HepG2 (cell line): ENCODE data around the gene PTGES. TPM values are rescaled to one million over a fixed set of nuclear protein-coding genes. Genes with fewer than 3 reads are reported as not detected.

Source experiments
- ATAC-seq: fragments of 200-7000 bp; cut with Tn5 transposase; 3 replicates; pipeline ENCODE4 v1.9.1; 2020; ENCODE audit warnings: mild to moderate bottlenecking, moderate library complexity
- BruUV-seq: library from RNA; stranded (reverse); fragments of 400-500 nt; replicated peaks from 2 replicates; lab custom pipeline; 2021; lab: Mats Ljungman, UMichigan
- CTCF ChIA-PET: fragments of 300-600 bp; formaldehyde crosslinking; extraction: SDS; loops from one replicate; lab custom pipeline; 2021; ENCODE audit warnings: low total read pairs, inconsistent platforms, low intra/inter-chr PET ratio; lab: Yijun Ruan, JAX
- POLR2A ChIA-PET: fragments of 350-600 bp; sonication (Branson Sonifier 250); formaldehyde crosslinking; loops from one replicate; lab custom pipeline; 2020; ENCODE audit warnings: antibody characterized with exemption, inconsistent platforms; lab: Yijun Ruan, JAX
- DNase-seq: peaks from one replicate; pipeline ENCODE4 v3.0.0-alpha.2; 2015; ENCODE audit warnings: low spot score
- FAIRE-seq: peaks from 3 replicates; lab custom pipeline; 2011; peaks lifted over from hg19 to GRCh38; lab: Jason Lieb, UNC
- H2AFZ ChIP-seq: one replicate; pipeline ENCODE4 v1.6.1; 2011; ENCODE audit warnings: low read length, inconsistent platforms
- H3K27ac ChIP-seq: fragments of 300-600 bp; 3 replicates; pipeline ENCODE4 v1.8.0; 2011; ENCODE audit warnings: mixed run types, mild to moderate bottlenecking, mixed read lengths, low read length, inconsistent platforms; ENCODE audit not compliant: insufficient read depth; ENCODE audit errors: extremely low read length
- H3K27me3 ChIP-seq, 2 experiments: fragments of 200-600 bp in 1 of 2; 2 replicates in 1 of 2; 3 replicates in 1 of 2; pipeline versions ENCODE4 v1.6.0 to v1.8.0; 2011; ENCODE audit warnings: low read length in 2 of 2, mild to moderate bottlenecking in 2 of 2, moderate library complexity in 2 of 2, inconsistent platforms in 1 of 2; ENCODE audit not compliant: insufficient read depth in 2 of 2, control insufficient read depth in 1 of 2
- H3K36me3 ChIP-seq, 2 experiments: fragments of 200-600 bp in 1 of 2; replicated peaks in 1 of 2; 2 replicates in 1 of 2; 3 replicates in 1 of 2; pipeline versions ENCODE4 v1.5.1 to v1.8.0; 2011; ENCODE audit warnings: low read length in 2 of 2, inconsistent platforms in 1 of 2; ENCODE audit not compliant: insufficient read depth in 2 of 2, control insufficient read depth in 1 of 2
- H3K4me1 ChIP-seq: 2 replicates; pipeline ENCODE4 v1.5.1; 2012; ENCODE audit warnings: low read length, inconsistent platforms; ENCODE audit not compliant: insufficient read depth
- H3K4me2 ChIP-seq: 2 replicates; pipeline ENCODE4 v1.6.0; 2011; ENCODE audit warnings: low read depth, low read length, inconsistent platforms
- H3K4me3 ChIP-seq, 3 experiments: fragments of 200-600 bp in 1 of 3; sonication (generic), shearing (Covaris generic) in 1 of 3; replicated peaks in 1 of 3; 2 replicates each; pipeline ENCODE4 v1.5.1; 2011 to 2016; ENCODE audit warnings: low read length in 3 of 3, inconsistent platforms in 2 of 3, low read depth in 2 of 3, mild to moderate bottlenecking in 2 of 3, control low read depth in 1 of 3, mixed read lengths in 1 of 3; ENCODE audit not compliant: insufficient read depth in 1 of 3
- H3K79me2 ChIP-seq: one replicate; pipeline ENCODE4 v1.6.1; 2011; ENCODE audit warnings: low read length, inconsistent platforms; ENCODE audit not compliant: insufficient read depth
- H3K9ac ChIP-seq: 2 replicates; pipeline ENCODE4 v1.6.0; 2011; ENCODE audit warnings: mild to moderate bottlenecking, low read depth, low read length, inconsistent platforms; ENCODE audit not compliant: insufficient read depth
- H3K9me3 ChIP-seq: 2 replicates; pipeline ENCODE4 v1.5.1; 2012; ENCODE audit warnings: mild to moderate bottlenecking, low read length
- H4K20me1 ChIP-seq: 2 replicates; pipeline ENCODE4 v1.6.0; 2011; ENCODE audit warnings: inconsistent platforms, mild to moderate bottlenecking, low read length, moderate library complexity; ENCODE audit not compliant: insufficient read depth
- FOXA3 ChIP-seq: IDR thresholded peaks from 2 replicates; pipeline ENCODE4 v1.6.1; 2016; ENCODE audit warnings: missing genetic modification reagents, missing compliant biosample characterization
- GABPA ChIP-seq, 2 experiments: IDR thresholded peaks; 2 replicates each; pipeline ENCODE4 v1.6.1; 2011 to 2016; ENCODE audit warnings: low read depth in 2 of 2, low read length in 1 of 2, missing biosample characterization in 1 of 2, missing genetic modification characterization in 1 of 2
- RORA ChIP-seq: sonication (generic); formaldehyde crosslinking; IDR thresholded peaks from 2 replicates; pipeline ENCODE4 v1.5.0; 2020; ENCODE audit warnings: mild to moderate bottlenecking, missing genetic modification reagents, moderate library complexity
- SALL1 ChIP-seq: sonication (generic); formaldehyde crosslinking; IDR thresholded peaks from 2 replicates; pipeline ENCODE4 v1.8.0; 2022; ENCODE audit warnings: mild to moderate bottlenecking, missing genetic modification reagents
- ZNF121 ChIP-seq: sonication (generic); formaldehyde crosslinking; IDR thresholded peaks from 2 replicates; pipeline ENCODE4 v1.5.0; 2020; ENCODE audit warnings: mild to moderate bottlenecking, missing genetic modification reagents
- WGBS: methylation state at CpG from one replicate; pipeline ENCODE4 v1.1.6; 2017; ENCODE audit warnings: low lambda C conversion rate; 5-methylcytosine and 5-hydroxymethylcytosine counted together
- in situ Hi-C: cut with HindIII; loops from 2 replicates; pipeline ENCODE4 v1.10.0; 2017; ENCODE audit warnings: low pct_unique_long_range_greater_than_20kb; ENCODE audit not compliant: extremely low pct_ligation_motif_present
- intact Hi-C: fragments of 100-400 bp; cut with micrococcal nuclease; formaldehyde crosslinking; loops from one replicate; pipeline ENCODE4 v1.10.0; 2022; ENCODE audit not compliant: unreplicated experiment
- polyA plus RNA-seq, 8 experiments: library from polyadenylated mRNA; depleted of rRNA in 3 of 8; stranded (reverse) in 7 of 8; unstranded in 1 of 8; fragments of >200 nt; fragmentation: Illumina TruSeq in 4 of 8; extraction: Trizol in 4 of 8; gene quantifications; 2 replicates each; pipeline versions ENCODE4 v1.2.1 to v1.2.3, GENCODE V29; 2011 to 2016; ENCODE audit warnings: low read depth in 4 of 8, missing spikeins in 1 of 8, mixed read lengths in 1 of 8; ENCODE audit not compliant: insufficient read depth in 1 of 8
- total RNA-seq, 5 experiments: library from RNA; depleted of rRNA; stranded (reverse); fragments of >200 nt; fragmentation: Illumina TruSeq; extraction: Trizol; gene quantifications; 2 replicates each; pipeline ENCODE4 v1.2.3, GENCODE V29; 2016; ENCODE audit warnings: low read depth in 1 of 5
- TF ChIP-seq, protein P1 (sequence below): sonication (generic); formaldehyde crosslinking; IDR thresholded peaks from 2 replicates; pipeline ENCODE4 v1.5.0; 2020; ENCODE audit warnings: mild to moderate bottlenecking, missing genetic modification reagents
- TF ChIP-seq, protein P2 (sequence below): sonication (generic); formaldehyde crosslinking; IDR thresholded peaks from 2 replicates; pipeline ENCODE4 v1.5.0; 2020; ENCODE audit warnings: mild to moderate bottlenecking, low read depth, missing genetic modification reagents, borderline replicate concordance
- TF ChIP-seq, protein P3 (sequence below): sonication (generic); formaldehyde crosslinking; IDR thresholded peaks from 2 replicates; pipeline ENCODE4 v1.4.0; 2020; ENCODE audit warnings: missing genetic modification reagents

PTGES gene
- total and polyA plus RNA-seq, 2 of the 13 experiments (the other 11 are each of a cell fraction or from before 2014, with no cell fraction given), result 0.07 TPM; not detected in 1

DNA sequence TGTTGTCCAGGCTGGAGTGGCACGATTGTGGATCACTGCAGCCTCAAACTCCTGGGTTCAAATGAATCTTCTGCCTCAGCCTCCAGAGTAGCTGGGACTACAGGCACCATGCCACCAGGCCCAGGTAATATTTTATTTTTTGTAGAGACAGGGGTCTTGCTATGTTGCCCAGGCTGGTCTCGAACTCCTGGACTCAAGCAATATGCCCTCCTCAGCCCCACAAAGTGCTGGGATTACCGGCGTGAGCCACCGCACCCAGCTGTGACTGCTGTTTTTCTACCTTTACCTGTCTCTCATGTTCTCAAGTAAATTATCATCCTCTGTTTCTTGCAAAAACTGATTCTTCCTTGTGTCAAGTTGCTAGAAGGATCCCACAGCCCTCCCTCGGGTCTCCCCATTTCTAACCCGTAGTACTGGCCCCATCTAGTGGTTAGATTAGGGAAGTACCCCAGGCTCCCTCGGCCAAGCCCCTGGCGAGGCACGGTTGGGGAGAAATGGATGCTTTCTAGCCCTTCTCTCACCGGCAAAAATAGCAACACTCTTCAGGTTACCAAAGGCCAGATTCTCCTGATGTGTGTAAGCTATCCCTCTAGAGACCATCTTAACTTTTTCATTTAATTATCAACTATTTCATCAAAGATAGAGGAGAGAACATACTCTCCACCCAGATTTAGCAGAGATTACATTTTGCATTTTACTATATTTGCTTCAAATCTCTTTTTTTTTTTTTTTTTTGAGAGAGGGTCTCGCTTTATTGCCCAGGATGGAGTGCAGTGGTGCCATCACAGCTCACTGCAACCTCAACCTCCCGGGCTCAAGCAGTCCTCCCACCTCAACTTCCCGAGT lies 30.9 kb upstream of the PTGES start (continued):
- TF ChIP-seq GABPA (IDR thresholded peaks at IDR 0.05; ENCODE audit: low read depth, low read length) (no peak), GABPA (CRISPR knock-in tag; IDR thresholded peaks at IDR 0.05; ENCODE audit: low read depth) (0 out of 2 replicates have a peak, but pooled peaks have one; percentile 12), ZNF121 (CRISPR knock-in tag) (peak; percentile 82), SALL1 (peak; percentile 34; the same call in 1 of the 2 replicates)
- TF ChIP-seq, protein P1, sequence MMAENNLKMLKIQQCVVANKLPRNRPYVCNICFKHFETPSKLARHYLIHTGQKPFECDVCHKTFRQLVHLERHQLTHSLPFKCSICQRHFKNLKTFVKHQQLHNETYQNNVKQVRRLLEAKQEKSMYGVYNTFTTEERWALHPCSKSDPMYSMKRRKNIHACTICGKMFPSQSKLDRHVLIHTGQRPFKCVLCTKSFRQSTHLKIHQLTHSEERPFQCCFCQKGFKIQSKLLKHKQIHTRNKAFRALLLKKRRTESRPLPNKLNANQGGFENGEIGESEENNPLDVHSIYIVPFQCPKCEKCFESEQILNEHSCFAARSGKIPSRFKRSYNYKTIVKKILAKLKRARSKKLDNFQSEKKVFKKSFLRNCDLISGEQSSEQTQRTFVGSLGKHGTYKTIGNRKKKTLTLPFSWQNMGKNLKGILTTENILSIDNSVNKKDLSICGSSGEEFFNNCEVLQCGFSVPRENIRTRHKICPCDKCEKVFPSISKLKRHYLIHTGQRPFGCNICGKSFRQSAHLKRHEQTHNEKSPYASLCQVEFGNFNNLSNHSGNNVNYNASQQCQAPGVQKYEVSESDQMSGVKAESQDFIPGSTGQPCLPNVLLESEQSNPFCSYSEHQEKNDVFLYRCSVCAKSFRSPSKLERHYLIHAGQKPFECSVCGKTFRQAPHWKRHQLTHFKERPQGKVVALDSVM (CRISPR knock-in tag), result no peak
- TF ChIP-seq, protein P2, sequence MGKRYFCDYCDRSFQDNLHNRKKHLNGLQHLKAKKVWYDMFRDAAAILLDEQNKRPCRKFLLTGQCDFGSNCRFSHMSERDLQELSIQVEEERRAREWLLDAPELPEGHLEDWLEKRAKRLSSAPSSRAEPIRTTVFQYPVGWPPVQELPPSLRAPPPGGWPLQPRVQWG, result no peak
- TF ChIP-seq, all 625 proteins: peak for 11

DNA sequence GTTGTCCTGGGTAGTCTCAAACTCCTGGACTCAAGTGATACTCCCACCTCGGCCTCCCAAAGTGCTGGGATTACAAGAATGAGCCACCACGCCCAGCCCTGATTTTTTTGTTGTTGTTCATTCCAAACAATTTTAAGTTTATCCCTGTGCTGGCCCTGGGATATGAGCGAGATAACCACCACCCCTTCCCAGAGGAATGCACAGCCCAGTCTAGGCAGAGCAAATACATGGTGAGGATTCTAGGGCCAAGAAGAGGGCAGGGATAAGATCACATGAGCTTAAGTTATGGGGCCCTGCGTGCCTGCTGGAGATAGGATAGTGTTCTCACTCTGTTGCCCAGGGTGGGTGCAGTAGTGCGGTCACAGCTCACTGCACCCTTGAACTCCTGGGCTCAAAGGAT lies 29.1 kb upstream of the PTGES start:
- no peak overlapping the region for H3K4me3 ChIP-seq
- no peak for TF ChIP-seq RORA (CRISPR knock-in tag)
- no peak for TF ChIP-seq FOXA3
- TF ChIP-seq, protein P3, sequence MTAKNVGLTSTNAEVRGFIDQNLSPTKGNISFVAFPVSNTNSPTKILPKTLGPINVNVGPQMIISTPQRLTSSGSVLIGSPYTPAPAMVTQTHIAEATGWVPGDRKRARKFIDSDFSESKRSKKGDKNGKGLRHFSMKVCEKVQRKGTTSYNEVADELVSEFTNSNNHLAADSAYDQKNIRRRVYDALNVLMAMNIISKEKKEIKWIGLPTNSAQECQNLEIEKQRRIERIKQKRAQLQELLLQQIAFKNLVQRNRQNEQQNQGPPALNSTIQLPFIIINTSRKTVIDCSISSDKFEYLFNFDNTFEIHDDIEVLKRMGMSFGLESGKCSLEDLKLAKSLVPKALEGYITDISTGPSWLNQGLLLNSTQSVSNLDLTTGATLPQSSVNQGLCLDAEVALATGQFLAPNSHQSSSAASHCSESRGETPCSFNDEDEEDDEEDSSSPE (CRISPR knock-in tag), result no peak
- in situ Hi-C loops (loop anchor here (5.0 to 10.0 kb wide), 2 partner anchors 45 to 137 kb away; partner anchors contain the start of gene ASB6), intact Hi-C loops (loop anchor here (5.0 kb wide), 1 partner anchor 140 kb away; the partner anchor contains the start of gene ASB6)
- H3K4me1 ChIP-seq, result peaks cover 8% of the 10 kb centered on the region; the same call in 1 of the 2 replicates
- H2AFZ ChIP-seq, result no peak overlapping the region
- no peaks in the 10 kb centered on the region for H3K79me2 ChIP-seq
- DNase-seq (no peak), ATAC-seq (no peak), FAIRE-seq (no peak)
- POLR2A ChIA-PET, result no interaction called here
- H4K20me1 ChIP-seq, result no peaks in the 10 kb centered on the region
- H3K36me3 ChIP-seq, result no peaks in the 10 kb centered on the region
- H3K9ac ChIP-seq, result no peak overlapping the region
- 2% methylated on average over 5 of the region's 5 CpGs for WGBS
- CTCF ChIA-PET, result no interaction called here
- no peak overlapping the region for H3K27ac ChIP-seq
- no peaks in the 10 kb centered on the region for H3K9me3 ChIP-seq
- H3K27me3 ChIP-seq, result peaks cover 2 to 19% of the 10 kb centered on the region in 2 experiments; a peak in 3 of 5 replicates
- no TSS peak for BruUV-seq
- no peak overlapping the region for H3K4me2 ChIP-seq
